GM19397 (cell line): Measurements from ENCODE around the gene MCTP2.

Source experiments
- ATAC-seq: cut with Tn5 transposase; IDR thresholded peaks from one replicate; pipeline ENCODE4 v1.9.1; 2021; ENCODE audit warnings: mild to moderate bottlenecking, moderate library complexity; ENCODE audit not compliant: unreplicated experiment

The MCTP2 gene

DNA sequence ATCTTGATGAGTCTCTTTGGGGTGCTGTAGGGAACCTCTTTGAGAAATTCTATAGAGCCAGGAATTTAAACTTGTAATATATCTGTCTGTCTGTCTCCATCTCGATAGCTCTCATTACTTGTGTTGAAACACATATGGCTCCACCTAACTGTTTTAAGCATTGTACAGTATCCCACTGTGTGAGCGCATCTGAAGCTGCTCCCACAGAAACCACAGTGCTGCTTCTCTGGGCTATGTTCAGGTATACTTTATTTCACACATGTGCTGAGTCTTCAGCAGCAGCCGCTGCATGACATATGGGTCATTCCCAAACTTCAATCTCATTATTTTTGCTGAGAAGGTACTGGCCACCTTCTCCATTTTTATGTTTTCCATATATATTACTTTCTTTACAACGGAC, 63.9 kb downstream of the MCTP2 start:
- ATAC-seq, result no peak

DNA sequence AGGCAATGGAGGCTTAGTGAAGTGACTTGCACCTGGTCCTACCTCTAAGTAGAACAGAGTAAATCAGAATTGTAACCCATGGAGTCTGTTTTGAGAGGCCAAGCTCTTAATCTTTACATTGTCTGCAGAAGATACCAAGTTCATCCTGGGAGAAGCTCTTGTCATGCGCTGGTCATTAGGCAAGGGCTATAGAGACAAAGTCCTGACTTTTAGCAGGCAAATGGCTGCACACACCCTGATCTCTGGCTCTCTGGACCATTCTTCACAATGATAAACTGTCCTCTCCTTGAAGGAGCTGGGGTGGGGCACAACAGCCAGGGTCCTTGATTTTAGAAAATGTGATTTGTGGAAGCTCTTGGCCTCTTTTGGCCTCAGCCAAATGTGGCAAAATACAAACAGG, 65.4 kb downstream of the MCTP2 start:
- ATAC-seq, result no peak

DNA sequence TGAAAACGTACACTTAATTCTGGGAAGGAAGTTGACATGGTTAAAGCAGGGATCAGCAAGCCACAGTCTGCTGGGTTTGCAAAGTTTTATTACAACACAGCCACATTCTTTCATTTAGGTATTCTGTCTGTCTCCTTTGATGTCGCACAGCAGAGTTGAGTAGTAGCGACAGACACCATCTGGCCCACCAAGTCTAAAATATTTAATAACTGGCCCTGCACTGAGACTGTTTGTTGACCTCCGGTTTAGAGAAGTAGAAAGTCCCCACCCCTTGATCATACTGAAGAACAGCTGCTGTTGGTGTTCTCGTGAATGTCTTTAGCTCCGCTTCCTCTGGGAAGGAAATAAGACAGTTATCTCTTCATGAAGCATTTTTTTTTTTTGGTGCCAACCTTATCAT, 66.2 kb downstream of the MCTP2 start:
- ATAC-seq, result peak; percentile 83

DNA sequence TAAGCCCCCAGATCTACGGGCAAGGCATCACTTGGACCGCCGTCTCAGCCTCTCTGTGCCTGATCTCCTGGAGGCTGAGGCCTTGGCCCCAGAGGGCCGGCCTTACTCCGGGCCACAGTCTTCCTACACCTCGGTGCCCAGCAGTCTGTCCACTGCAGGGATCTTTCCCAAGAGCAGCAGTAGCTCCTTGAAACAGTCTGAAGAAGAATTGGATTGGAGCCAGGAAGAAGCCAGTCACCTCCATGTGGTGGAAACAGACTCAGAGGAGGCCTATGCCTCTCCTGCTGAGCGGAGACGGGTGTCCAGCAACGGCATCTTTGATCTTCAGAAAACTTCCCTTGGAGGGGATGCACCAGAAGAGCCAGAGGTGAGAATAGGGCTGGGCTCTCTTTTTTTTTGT, 67.0 kb downstream of the MCTP2 start:
- ATAC-seq, result no peak

DNA sequence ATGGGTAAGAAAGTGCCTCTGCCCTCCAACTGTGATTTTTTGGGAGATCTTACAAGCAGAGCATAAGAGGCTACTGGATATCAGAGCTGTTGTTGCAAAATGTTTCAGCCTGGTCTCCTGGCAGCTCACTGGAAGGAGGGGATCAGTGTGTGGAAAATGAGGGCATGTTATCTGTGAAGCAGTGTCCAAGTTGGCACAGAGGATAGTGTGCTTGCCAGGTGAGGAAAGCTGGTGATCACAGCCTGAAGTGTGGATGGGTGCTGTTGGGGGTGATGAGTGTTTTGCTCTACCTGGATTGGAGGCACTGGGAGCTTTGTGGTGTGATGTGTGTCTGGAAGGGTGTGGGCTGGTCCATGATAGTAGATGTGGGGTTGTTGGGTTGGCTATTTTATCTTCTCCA, 69.3 kb downstream of the MCTP2 start:
- no peak for ATAC-seq

DNA sequence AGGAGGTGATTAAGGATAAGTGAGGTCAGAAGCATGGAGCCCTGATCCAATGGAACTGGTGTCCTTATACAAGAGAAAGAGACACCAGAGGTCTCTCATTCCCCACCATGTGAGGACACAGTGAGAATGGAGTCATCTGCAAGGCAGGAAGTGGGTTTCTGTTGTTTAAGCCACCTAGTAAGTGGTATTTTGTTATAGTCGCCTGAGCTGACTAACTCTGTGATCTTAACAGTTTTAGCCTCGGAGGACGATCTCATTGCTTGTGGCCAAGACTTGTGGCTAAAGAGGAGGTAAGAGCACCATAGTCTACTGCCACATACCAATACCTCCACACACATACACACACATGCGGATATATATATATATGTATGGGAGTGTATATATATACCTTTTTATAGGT, 73.8 kb downstream of the MCTP2 start:
- no peak for ATAC-seq

DNA sequence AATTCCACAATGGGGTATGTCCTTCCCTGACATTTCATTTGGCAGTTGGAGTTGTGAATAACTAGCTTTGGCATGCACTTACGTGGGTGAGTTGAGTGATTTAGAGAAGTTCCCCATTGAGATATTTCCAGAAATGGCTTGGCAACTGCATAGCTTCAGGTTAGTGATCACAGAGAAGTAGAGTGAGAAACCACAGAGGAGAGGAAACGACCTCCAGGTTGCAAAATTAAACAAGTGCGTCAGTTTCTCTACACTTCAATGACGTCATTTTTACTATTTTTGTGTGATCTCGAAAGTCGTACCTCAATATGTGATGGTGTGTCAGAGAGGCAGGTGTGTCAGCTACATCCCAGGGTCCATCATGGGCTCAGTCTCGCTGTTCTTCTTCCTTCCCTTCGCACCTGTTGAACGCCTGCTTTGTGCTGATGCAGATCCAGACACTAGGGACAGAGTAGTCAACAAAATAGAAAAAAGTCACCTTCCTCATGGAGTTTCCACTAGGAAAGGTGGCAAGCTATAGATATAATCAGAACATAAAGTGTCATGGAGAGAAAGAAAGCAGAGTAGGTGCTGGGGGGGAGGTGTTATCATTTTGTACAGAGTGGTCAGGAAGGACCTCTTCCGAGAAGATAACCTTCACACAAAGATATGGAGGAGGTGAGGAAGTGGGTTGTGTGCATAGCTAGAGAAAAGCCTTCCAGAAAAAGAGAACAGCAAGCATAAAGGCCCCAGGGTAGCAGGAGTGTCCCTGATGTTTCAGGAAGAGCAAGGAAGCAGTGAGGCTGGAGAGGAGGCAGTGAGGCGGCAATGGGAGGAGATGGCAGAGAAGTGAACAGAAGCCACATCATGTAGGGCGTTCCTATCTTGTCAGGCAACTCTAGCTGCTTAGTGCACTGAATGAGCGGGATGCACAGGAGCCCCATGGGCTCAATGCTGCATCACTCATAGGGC, 75.6 kb downstream of the MCTP2 start:
- peak; percentile 82 for ATAC-seq

DNA sequence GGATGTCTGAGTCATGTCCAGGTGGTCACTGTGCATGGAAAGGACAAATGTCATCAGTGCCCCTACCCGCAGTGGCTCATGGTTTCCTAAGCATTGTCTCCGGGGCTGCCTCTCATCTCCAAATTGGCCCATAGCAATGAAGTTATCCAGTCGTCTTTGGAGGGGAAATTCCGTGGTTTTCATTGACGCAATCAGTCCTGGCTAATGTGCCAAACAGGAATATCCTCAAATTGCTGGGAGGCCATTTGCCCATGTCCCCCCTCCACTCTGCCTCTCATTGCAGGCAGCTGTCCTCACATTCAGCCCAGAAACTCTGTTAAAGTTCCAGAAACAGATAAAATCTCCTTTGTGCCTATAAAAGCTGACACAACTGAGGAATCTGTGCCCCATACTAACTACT, 81.6 kb downstream of the MCTP2 start:
- ATAC-seq, result no peak

DNA sequence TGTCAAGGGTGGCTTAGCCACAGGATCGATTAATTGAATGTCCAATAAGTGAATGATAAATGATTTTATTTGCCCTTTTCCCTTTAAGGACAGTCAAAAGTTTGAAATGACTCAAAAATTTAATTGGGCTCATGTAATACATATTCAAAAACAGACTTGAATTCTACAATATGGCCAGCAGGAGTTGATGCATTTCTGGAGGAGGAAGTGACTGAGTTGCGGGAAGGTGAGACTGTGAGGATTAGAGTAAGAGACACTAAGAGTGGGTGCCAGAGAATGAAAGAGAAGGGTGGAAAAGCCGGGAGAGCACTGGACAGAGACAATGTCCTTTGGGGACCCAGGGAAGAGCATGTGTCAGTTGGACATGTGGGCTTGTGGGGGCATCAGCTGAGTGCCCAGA, 83.3 kb downstream of the MCTP2 start:
- ATAC-seq, result no peak

DNA sequence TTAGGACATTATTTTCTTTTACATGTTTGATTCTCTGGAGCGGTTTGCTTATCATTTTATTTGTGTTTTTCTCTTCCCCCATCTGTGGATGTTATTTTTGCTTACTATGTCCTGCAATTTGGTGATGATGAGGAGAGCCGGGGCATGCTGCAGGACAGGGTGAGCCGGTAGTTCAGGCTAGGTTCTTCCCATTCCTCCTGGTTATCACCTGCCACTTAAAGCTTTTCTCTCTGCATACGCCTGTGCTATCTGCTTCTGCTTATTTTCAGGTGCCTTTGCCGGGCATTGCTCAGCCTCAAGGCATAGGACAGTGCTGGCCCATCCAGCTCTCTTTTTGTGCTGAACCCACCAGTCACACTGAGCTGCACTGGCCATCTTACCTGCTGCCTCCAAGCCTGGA, 85.8 kb downstream of the MCTP2 start:
- ATAC-seq, result no peak

DNA sequence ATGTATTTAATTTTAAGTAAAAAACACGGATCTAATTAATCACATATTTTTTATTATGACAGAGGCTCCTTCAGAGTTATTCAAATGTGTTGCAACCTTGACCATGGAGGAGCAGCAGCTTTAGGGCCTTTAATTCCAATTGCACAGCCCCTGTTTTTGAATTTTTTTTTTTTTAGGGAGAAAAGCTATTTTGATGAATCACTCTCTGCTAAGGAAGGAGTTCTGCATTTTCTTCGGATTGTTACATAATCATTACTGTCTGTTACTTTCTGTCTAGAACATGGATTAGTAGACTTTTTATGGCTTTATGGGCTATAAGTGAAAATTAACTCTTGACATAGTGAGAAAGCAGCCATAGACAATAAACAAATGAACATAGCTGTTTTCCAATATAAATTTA, 90.8 kb downstream of the MCTP2 start:
- ATAC-seq, result no peak

DNA sequence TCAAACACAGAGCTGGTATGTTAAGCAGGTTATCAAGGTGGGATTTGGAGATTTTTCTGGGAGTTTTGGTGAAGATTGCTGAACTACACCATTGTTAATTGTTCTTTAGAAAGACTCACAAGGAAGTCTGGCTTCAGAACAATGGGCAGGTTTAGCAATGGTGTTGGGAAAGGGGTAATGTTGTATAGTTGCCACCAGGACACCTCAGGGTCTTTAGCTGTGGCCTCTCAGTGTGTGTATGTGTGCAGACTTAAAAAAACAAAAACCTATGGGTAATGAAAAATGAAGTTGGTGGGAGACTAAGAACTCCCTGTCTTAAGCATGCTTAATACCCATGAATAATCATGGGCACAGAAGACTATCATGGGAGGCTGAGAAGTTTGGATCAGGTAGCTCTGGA, 91.7 kb downstream of the MCTP2 start:
- ATAC-seq, result no peak

DNA sequence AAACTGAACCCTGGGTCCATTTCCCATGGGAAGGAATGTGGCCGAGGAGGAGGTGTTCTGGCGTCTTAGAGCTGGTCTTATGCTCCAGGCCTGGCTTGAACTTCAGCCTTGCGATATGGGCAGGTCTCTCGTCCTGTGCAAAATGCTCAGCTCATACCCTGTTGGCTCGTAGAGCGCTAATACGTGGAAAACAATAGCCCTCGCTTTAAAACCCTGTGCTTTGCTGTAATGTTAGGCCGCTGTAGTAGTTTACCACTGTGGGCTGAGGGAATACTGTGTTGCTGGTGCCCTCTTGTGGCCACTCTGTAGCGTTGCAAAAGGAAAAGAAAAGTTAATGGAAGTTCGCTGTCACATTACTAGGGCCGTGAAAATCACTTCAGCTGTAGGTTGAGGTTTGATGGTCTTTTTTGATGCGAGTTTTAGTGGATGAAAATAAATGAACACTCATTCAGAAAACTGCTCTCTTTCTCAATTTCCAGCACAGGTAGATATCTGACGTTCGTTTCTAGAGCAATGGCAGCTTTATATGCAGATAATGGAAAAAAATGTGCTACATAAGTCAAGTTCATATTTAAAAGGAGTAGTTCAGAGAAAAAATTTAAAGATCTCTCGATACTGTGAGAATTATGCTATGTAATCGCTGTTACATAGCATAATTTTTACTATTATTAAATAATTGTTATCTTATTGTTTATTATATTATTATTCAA, 92.9 kb downstream of the MCTP2 start:
- peak; percentile 85 for ATAC-seq

DNA sequence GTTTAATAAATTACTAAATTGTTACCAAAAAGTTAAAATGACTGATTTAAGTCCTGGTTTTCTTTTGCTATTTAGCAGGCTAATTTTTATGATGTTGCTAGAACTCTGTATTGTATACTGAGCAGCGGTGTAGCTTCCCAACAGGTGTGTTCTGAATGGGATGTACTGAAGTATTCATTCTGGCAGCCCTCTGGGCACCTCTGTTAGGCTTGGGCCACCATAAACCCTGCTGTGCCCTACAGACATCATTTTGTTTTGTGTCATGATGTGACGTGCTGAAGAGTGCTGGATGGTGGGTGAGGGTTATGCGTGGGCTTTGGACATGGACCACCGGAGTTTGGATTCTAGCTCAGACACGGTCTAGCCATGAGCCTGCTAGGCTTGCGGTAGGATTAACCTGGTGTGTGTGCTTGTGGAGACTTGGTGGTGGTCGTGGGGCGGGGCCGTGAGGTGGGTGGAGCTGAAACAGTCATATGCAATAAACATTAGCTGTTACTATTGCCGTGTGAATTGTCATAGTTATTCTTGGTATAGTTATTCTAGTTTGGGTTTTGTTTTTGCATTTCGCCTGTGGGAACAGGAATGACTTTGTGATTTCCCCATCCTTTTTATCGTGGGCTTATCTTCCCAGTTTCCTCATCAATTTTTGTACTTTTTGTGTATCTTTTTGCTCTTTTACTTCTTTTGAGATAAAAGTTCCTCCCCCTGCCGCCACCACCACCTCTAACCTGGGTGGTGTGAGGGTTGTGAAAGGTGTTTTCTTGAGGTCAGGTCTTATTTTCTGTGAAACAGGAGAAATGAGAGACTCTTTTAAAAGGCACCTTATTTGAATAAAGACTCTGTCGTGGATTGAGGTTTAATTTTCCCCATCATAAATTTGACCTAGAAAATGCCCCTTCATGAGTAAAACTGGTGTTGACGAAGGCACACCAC, 93.7 kb downstream of the MCTP2 start:
- no peak for ATAC-seq

DNA sequence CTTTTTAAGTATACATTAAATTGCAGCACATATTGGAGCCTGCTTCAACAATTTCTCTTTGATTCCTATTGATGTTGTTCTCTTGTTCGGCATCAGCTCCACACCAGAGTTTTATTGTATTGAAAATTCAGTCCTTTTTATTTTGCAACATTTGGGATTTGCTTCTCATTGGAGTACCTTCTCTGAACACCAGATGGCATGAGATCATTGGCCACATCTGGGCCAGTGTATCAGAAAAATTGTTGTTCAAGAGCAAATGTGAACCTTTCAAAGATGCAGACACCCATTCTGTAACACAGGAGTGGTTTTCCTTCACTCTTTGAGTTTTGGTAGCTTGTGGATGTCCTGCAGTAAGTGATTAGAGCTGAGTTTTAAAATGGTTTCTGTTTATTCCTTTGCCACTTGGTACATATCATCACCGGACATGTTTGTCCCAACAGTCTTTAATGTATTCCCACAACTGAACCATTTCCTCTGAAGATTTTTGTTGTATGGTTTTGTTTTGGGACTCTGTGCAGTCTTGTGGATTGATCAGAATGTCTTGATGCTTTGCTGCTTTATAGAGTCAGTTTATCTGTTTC, 96.1 kb downstream of the MCTP2 start:
- ATAC-seq, result no peak

DNA sequence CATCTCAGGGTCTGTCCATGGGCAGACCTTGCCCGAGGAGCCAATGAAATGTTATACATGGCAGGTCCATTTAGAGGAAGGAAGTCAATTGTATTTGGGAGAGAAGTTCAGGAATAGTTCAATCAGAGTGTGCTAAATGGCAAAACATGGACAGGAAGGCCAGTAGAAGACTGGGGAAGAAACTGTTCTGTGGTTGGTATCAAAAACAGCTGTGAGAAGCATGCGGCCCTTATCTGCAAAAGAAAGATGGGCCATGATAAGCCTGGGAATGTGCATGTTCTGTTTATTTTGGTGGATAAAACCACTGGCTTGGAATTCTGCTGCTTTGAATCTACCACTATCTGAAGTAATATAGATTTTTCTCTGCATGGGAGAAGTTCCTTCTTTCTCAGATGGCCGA, 100.4 kb downstream of the MCTP2 start:
- ATAC-seq, result no peak

DNA sequence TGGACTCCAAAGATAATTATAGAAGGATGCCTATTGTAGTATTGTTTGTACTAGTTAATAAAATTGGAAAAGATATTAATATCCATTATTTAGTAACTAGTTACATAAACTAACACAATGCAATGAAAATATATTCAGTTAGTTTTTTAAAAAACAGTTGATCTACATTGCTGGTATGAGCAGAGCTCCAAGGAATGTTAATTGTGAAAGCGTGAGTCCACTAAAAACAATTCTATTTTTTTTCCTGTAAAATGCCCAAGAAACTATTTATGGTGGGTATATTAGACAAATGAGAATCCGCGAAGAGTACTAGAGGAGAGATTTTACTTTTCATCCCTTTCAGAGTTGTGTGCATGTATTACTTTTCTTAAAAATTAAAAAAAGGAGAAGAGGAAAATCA, 104.3 kb downstream of the MCTP2 start:
- ATAC-seq, result no peak

DNA sequence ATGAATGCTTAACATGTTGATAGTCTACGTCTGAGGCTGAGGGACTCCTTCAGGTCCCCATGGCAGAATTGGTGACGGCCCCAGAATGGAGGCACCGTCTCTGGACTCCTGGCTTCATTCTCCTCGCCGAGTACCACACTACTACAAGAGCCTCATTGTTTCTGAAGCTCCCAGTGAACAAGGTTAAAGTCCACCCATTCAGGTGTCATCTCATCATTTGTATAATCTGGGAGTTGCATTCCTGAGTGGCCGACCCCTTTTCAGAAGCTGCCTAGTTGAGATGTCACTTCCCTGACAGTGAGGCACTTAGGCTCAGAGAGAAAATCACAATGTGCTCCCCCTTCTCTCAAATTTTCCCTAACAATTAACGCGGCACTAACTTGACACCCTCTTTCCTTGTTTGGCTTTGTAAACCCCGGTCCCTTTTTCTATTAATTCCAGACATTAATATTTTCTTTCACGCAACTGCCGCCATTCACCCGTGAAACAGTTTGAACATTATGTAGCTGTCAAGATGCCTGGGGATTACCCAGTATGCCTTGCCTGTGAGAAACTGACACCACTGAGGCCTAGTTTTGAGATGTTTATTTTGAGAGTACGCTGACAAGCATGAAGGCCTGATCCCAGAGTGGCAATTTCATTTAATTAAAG, 105.6 kb downstream of the MCTP2 start:
- no peak for ATAC-seq

DNA sequence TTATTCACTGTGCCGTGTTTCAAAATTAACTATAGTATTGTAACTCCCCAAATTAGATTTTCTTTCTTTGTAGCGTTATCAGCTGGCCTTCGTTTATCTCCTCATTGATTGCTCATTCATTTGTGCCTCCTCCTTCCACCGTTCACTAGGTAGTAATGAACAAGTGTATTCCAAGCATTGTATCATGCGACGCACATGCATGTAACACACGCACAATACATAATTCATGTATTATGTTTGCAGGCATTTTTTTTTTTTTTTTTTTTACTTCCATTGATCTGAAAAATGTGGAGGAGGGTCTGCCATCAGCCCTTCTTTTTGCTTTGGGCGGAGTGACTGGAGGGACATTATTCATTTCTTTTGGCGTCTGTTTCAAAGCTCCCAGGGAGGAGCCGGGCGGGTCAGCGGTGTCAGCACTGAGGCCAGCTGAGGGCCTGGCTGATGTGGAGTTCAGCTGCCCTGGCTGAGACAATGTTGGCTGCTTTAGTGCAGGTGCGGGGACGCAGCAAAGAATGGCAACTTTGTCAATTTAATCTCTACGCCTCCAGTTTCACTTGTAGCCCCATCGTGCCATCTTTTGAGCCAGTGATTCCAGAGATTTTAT, 107.0 kb downstream of the MCTP2 start:
- ATAC-seq, result no peak

DNA sequence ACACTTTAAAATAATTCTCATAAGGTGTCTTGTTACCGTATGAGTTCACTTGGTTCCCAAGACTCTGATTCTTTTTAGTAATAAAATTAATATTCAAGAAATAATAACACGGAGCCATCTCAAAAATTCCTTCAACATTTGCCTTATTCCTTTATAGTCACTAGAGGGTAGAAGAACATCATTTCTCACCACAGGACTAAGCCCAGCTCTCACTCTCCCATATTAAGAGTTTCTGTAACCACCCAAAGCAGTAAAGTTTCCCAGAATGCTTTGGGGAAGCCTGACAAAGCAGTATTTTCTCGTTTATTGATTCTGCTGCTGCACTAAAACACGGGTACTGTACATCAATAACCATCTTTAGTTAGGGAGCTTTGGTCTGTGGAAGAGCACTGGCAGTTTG, 114.9 kb downstream of the MCTP2 start:
- ATAC-seq, result no peak
